Neural crest cell (in vitro differentiated cells): ENCODE measurements around the gene FKBP5. TPM values are rescaled to one million over a fixed set of nuclear protein-coding genes. Genes with fewer than 3 reads are reported as not detected.

ENCODE experiments used
- DNase-seq: peaks from one replicate; pipeline ENCODE4 v3.0.0; 2021; ENCODE audit warnings: low read depth, mixed read lengths, low spot score
- H3K27ac Mint-ChIP-seq: one replicate; pipeline ENCODE4 v1.8.0; 2021; ENCODE audit warnings: mild to moderate bottlenecking, mixed read lengths; ENCODE audit not compliant: unreplicated experiment
- H3K27me3 Mint-ChIP-seq: 2 replicates; pipeline ENCODE4 v1.8.0; 2021; ENCODE audit warnings: low read depth, mild to moderate bottlenecking, mixed read lengths
- H3K36me3 Mint-ChIP-seq: 2 replicates; pipeline ENCODE4 v1.8.0; 2021; ENCODE audit warnings: low read depth, mild to moderate bottlenecking, mixed read lengths
- H3K4me1 Mint-ChIP-seq: 2 replicates; pipeline ENCODE4 v1.8.0; 2021; ENCODE audit warnings: mixed read lengths
- H3K4me3 Mint-ChIP-seq: one replicate; pipeline ENCODE4 v1.8.0; 2021; ENCODE audit warnings: mild to moderate bottlenecking, mixed read lengths
- H3K9me3 Mint-ChIP-seq: 2 replicates; pipeline ENCODE4 v1.8.0; 2021; ENCODE audit warnings: mixed read lengths
- total RNA-seq: library from RNA; stranded (reverse); gene quantifications from 2 replicates; pipeline ENCODE4 v1.2.1, GENCODE V29; 2021
- TF ChIP-seq, protein P1 (sequence below): fragments of 200-600 bp; sonication (generic); conservative IDR thresholded peaks from 2 replicates; pipeline ENCODE4 v1.5.0; 2021; ENCODE audit warnings: antibody characterized with exemption, mild to moderate bottlenecking

FKBP5 gene
- total RNA-seq, 1 donor from 2014 or later, result 39.6 TPM

DNA sequence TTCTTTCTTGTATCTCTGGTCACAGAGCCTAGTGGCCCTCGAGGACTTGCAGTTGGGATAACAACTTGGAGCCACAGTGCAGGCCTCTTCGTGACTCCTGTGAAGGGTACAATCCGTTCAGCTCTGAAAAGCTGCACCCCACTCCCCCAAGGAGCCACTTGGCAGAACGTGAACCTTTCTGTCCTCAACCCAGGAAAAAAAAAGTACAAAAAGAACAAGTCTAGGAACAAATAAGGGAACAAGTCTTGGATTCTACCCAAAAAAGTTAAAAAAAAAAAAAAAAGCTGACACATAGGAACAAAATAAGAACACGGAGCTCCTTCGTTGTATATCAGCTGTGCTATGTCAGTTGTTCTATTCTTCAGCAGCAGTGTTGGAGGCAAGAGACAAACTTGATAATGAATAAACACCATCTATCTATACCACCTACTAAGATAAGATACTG, 98.1 kb downstream of the FKBP5 start:
- H3K4me1 Mint-ChIP-seq, result no peaks in the 10 kb centered on the region
- DNase-seq, result no peak
- H3K36me3 Mint-ChIP-seq, result peaks cover 2% of the 10 kb centered on the region
- no peaks in the 10 kb centered on the region for H3K9me3 Mint-ChIP-seq
- peak overlapping the region; percentile 62 for H3K27ac Mint-ChIP-seq
- TF ChIP-seq, protein P1, sequence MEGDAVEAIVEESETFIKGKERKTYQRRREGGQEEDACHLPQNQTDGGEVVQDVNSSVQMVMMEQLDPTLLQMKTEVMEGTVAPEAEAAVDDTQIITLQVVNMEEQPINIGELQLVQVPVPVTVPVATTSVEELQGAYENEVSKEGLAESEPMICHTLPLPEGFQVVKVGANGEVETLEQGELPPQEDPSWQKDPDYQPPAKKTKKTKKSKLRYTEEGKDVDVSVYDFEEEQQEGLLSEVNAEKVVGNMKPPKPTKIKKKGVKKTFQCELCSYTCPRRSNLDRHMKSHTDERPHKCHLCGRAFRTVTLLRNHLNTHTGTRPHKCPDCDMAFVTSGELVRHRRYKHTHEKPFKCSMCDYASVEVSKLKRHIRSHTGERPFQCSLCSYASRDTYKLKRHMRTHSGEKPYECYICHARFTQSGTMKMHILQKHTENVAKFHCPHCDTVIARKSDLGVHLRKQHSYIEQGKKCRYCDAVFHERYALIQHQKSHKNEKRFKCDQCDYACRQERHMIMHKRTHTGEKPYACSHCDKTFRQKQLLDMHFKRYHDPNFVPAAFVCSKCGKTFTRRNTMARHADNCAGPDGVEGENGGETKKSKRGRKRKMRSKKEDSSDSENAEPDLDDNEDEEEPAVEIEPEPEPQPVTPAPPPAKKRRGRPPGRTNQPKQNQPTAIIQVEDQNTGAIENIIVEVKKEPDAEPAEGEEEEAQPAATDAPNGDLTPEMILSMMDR, result no peak
- no peak overlapping the region for H3K4me3 Mint-ChIP-seq
- H3K27me3 Mint-ChIP-seq, result no peaks in the 10 kb centered on the region

- no peaks in the 10 kb centered on the region for H3K4me1 Mint-ChIP-seq
- H3K4me3 Mint-ChIP-seq, result no peak overlapping the region
- DNase-seq, result no peak
- H3K27ac Mint-ChIP-seq, result no peak overlapping the region
- H3K36me3 Mint-ChIP-seq, result peaks cover 2% of the 10 kb centered on the region
- H3K9me3 Mint-ChIP-seq, result no peaks in the 10 kb centered on the region
- TF ChIP-seq, protein P1, result no peak
- H3K27me3 Mint-ChIP-seq, result no peaks in the 10 kb centered on the region
These were observed 98.8 kb downstream of the FKBP5 start for GRCh38 chr6:35589904-35590303.

- Mint-ChIP-seq H3K27ac (no peak overlapping the region), H3K4me3 (no peak overlapping the region), H3K27me3 (no peaks in the 10 kb centered on the region), H3K4me1 (no peaks in the 10 kb centered on the region), H3K9me3 (no peaks in the 10 kb centered on the region), H3K36me3 (peaks cover under 1% of the 10 kb centered on the region)
- no peak for DNase-seq
- TF ChIP-seq, protein P1, result no peak
These were observed 99.4 kb downstream of the FKBP5 start for GRCh38 chr6:35589201-35589739.

DNA sequence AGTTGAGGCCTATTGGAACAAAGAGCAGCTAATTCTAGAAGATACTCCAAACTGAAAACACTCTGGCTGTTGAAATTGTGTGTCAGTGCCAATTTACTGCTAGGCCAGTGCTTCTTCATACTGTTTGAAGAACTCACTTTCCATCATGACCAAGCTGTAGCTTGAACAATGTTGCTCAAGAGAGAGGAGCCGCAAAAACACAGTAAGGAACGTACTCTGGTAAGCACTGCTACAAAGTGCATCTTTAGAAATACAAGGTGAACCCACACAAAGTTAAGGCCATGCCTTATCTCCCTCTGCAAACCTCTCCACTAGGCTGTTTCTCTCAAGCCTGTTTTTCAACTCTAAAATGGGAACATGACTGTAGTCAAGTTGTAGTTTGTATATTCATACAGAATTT, 101.5 kb downstream of the FKBP5 start:
- no peaks in the 10 kb centered on the region for H3K36me3 Mint-ChIP-seq
- H3K4me1 Mint-ChIP-seq, result no peaks in the 10 kb centered on the region
- no peak overlapping the region for H3K4me3 Mint-ChIP-seq
- no peaks in the 10 kb centered on the region for H3K9me3 Mint-ChIP-seq
- H3K27ac Mint-ChIP-seq, result no peak overlapping the region
- DNase-seq, result no peak
- TF ChIP-seq, protein P1, result no peak
- H3K27me3 Mint-ChIP-seq, result no peaks in the 10 kb centered on the region

- H3K27me3 Mint-ChIP-seq, result no peaks in the 10 kb centered on the region
- no peaks in the 10 kb centered on the region for H3K36me3 Mint-ChIP-seq
- H3K4me1 Mint-ChIP-seq, result no peaks in the 10 kb centered on the region
- no peak for DNase-seq
- TF ChIP-seq, protein P1, result no peak
- H3K9me3 Mint-ChIP-seq, result no peaks in the 10 kb centered on the region
- no peak overlapping the region for H3K27ac Mint-ChIP-seq
- H3K4me3 Mint-ChIP-seq, result no peak overlapping the region
These were observed 102.2 kb downstream of the FKBP5 start for GRCh38 chr6:35586542-35586941.
